Thymus (tissue), 11 donors: ENCODE measurements around the gene POGZ. TPM values are rescaled to one million over a fixed set of nuclear protein-coding genes. Genes with fewer than 3 reads are reported as not detected.
A peak's percentile ranks its signal among the peaks of the same experiment; 100 is the strongest.

Experiments used
- DNase-seq, 9 donors: peaks; one replicate each; pipeline ENCODE4 v3.0.0-alpha.2; 2013; ENCODE audit warnings: low spot score in 9 of 9, low read depth in 6 of 9, missing footprints in 1 of 9
- H3K27ac ChIP-seq, 2 donors: one replicate each; pipeline ENCODE4 v1.5.1; 2013; ENCODE audit warnings: control low read depth in 1 of 2, low read depth in 1 of 2, low read length in 1 of 2, mild to moderate bottlenecking in 1 of 2, moderate library complexity in 1 of 2
- H3K27me3 ChIP-seq, 2 donors: one replicate each; pipeline ENCODE4 v1.5.1; 2013; ENCODE audit warnings: low read length in 1 of 2; ENCODE audit not compliant: control insufficient read depth in 2 of 2, insufficient read depth in 1 of 2
- H3K36me3 ChIP-seq, 2 donors: one replicate each; pipeline ENCODE4 v1.5.1; 2013; ENCODE audit warnings: low read length in 1 of 2, mild to moderate bottlenecking in 1 of 2, moderate library complexity in 1 of 2; ENCODE audit not compliant: control insufficient read depth in 2 of 2, insufficient read depth in 2 of 2
- H3K4me1 ChIP-seq, 2 donors: one replicate each; pipeline ENCODE4 v1.5.1; 2013; ENCODE audit warnings: low read length in 2 of 2; ENCODE audit not compliant: control insufficient read depth in 2 of 2, insufficient read depth in 2 of 2
- H3K4me3 ChIP-seq, 2 donors: one replicate each; pipeline ENCODE4 v1.5.1; 2013; ENCODE audit warnings: low read length in 2 of 2, control low read depth in 1 of 2, mild to moderate bottlenecking in 1 of 2
- H3K9me3 ChIP-seq, 2 donors: one replicate each; pipeline ENCODE4 v1.5.1; 2013; ENCODE audit warnings: low read length in 1 of 2, mild to moderate bottlenecking in 1 of 2; ENCODE audit not compliant: control insufficient read depth in 2 of 2, insufficient read depth in 1 of 2
- WGBS: extraction: QIAGEN DNeasy Blood & Tissue Kit; methylation state at CpG from one replicate; pipeline ENCODE4 v1.1.7; 2013; 5-methylcytosine and 5-hydroxymethylcytosine counted together
- polyA plus RNA-seq: library from polyadenylated mRNA; stranded (reverse); fragments of 200-250 nt; gene quantifications from one replicate; pipeline ENCODE4 v1.2.3, GENCODE V29; 2013
- total RNA-seq: library from RNA; stranded (reverse); fragments of 120-200 nt; gene quantifications from one replicate; pipeline ENCODE4 v1.2.4, GENCODE V29; 2013
- donor health status: healthy.

POGZ gene
- total and polyA plus RNA-seq, 2 donors: 18.5 to 33.5 TPM

GRCh38 chr1:151479462-151479861, 20.2 kb upstream of the POGZ start:
- Histone ChIP-seq H3K9me3 (peaks cover 0 to 5% of the 10 kb centered on the region in 2 donors), H3K4me3 (no peak overlapping the region), H3K4me1 (no peaks in the 10 kb centered on the region), H3K27me3 (no peaks in the 10 kb centered on the region), H3K27ac (no peak overlapping the region), H3K36me3 (no peaks in the 10 kb centered on the region)
- WGBS: 96% methylated on average over 5 of the region's 5 CpGs
- no peak for DNase-seq

- DNase-seq: no peak
- H3K4me3 ChIP-seq: no peak overlapping the region
- peaks cover 0 to 5% of the 10 kb centered on the region in 2 donors for H3K9me3 ChIP-seq
- 97% methylated on average over 2 of the region's 2 CpGs for WGBS
- no peaks in the 10 kb centered on the region for H3K36me3 ChIP-seq
- no peaks in the 10 kb centered on the region for H3K27me3 ChIP-seq
- no peak overlapping the region for H3K27ac ChIP-seq
- no peaks in the 10 kb centered on the region for H3K4me1 ChIP-seq
Measured at GRCh38 chr1:151478923-151479322, 19.6 kb upstream of the POGZ start.

- H3K27me3 ChIP-seq: peaks cover 0 to 3% of the 10 kb centered on the region in 2 donors
- H3K36me3 ChIP-seq: no peaks in the 10 kb centered on the region
- H3K4me1 ChIP-seq: peaks cover 2 to 5% of the 10 kb centered on the region in 2 donors
- peaks cover 0 to 5% of the 10 kb centered on the region in 2 donors for H3K9me3 ChIP-seq
- H3K4me3 ChIP-seq: no peak overlapping the region
- DNase-seq: no peak
- H3K27ac ChIP-seq: no peak overlapping the region
- WGBS: 94% methylated on average over 1 of the region's 1 CpG
Measured at GRCh38 chr1:151478140-151478812, 19.0 kb upstream of the POGZ start.

DNA sequence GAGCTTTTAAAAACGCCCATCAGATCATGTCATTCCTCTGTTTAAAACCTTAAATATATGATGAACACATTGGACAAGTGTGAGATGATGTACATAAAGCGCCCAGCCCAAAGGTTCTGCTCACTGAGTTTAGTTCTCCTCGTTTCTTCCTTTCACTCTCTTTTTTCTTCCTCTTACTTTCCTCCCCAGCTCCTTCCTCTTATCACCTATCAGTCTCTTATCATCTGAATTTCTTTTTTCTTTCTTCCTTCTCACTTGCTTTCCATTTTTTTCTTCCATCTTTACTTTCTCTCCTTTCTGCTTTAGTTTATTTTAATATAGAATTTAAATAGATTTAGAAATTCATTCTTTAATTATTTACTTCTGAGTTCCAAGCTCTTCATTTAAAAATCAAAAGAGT, 17.8 kb upstream of the POGZ start:
- no peak for DNase-seq
- Histone ChIP-seq H3K36me3 (no peaks in the 10 kb centered on the region), H3K27ac (no peak overlapping the region), H3K4me3 (no peak overlapping the region), H3K9me3 (peaks cover 0 to under 1% of the 10 kb centered on the region in 2 donors), H3K4me1 (peaks cover 6 to 10% of the 10 kb centered on the region in 2 donors), H3K27me3 (peaks cover 0 to 3% of the 10 kb centered on the region in 2 donors)
- WGBS: 83% methylated on average over 3 of the region's 3 CpGs

- H3K27ac ChIP-seq: no peak overlapping the region
- no peaks in the 10 kb centered on the region for H3K36me3 ChIP-seq
- peaks cover 0 to 3% of the 10 kb centered on the region in 2 donors for H3K27me3 ChIP-seq
- no peak overlapping the region for H3K4me3 ChIP-seq
- no peaks in the 10 kb centered on the region for H3K9me3 ChIP-seq
- WGBS: 86% methylated on average over 6 of the region's 6 CpGs
- H3K4me1 ChIP-seq: peaks cover 6 to 10% of the 10 kb centered on the region in 2 donors
- DNase-seq: no peak
Measured at GRCh38 chr1:151476083-151476482, 16.8 kb upstream of the POGZ start.

DNA sequence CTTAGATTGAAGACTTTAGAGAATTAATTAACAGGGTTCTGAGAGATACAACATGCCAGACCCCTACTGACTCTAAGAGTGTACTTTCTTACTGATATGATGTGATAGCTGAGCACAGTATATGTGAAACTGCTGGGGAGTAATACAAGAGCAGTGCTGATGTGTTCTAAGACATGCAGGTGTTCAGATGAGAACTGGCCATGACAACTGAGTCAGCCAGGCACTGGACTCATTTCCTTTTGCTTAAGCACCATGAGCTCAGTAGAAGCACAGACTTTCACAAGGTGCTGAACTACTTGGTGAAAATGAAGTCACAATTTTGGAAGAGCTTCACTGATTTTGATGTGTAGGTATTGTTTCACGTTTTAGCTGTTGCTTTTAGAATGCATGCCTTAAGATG, 15.9 kb upstream of the POGZ start:
- no peak overlapping the region for H3K4me3 ChIP-seq
- 96% methylated on average over 1 of the region's 1 CpG for WGBS

GRCh38 chr1:151474745-151475144, 15.5 kb upstream of the POGZ start:
- WGBS: 93% methylated on average over 3 of the region's 3 CpGs
- peaks cover 0 to 3% of the 10 kb centered on the region in 2 donors for H3K27me3 ChIP-seq
- no peaks in the 10 kb centered on the region for H3K36me3 ChIP-seq
- H3K4me3 ChIP-seq: no peak overlapping the region
- DNase-seq: no peak
- H3K27ac ChIP-seq: no peak overlapping the region
- H3K4me1 ChIP-seq: peaks cover 6 to 10% of the 10 kb centered on the region in 2 donors
- H3K9me3 ChIP-seq: no peaks in the 10 kb centered on the region

More for the DNA sequence above, 15.9 kb upstream of the POGZ start:
- peaks cover 6 to 10% of the 10 kb centered on the region in 2 donors for H3K4me1 ChIP-seq
- H3K36me3 ChIP-seq: no peaks in the 10 kb centered on the region
- DNase-seq: peak in 1 of 9 donors; percentile 22
- no peak overlapping the region for H3K27ac ChIP-seq
- H3K27me3 ChIP-seq: peaks cover 0 to 3% of the 10 kb centered on the region in 2 donors
- H3K9me3 ChIP-seq: no peaks in the 10 kb centered on the region

DNA sequence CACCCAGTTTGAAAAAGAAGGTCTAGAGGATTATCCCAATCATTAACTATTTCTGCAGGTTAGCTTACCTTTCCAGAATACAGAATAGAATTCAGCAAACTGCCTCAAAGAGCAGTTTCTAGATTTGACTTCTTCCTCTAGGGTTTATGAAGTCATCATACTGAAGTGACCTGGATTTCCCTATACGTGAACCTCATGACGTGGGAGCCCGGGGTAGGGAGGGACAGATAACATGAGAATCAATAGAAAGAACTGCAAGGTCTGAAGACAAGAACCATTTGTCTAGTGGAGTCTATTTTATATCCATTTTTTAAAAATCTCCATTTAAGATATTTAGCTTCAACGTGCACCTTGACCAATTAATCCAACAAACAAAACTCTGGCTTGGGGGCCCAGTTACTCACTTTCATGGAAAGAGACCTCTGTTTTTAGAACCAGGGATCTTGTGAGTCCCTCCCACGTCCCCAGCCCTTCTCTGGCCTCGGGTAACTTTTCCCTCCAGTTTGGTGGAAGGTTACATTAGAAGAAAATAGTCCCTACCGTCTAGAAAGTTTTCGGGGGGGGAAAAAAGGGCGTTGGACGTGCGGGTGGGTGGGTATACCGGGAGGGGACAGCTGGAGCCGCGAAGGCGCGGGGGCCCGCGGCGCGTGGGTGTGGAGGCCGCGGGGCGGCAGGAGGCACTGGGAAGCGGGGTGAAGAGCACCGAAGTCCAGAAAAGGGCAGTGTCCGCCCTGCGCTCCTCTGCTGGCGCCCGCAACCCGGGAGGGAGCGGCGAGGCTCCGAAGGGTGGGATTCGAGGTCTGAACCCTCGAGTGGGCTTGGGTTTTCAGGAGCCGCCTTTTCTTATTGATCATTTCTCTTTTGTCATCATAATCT, 13.8 kb upstream of the POGZ start:
- H3K27me3 ChIP-seq: peaks cover 0 to 3% of the 10 kb centered on the region in 2 donors
- DNase-seq: peak in 2 of 9 donors; percentile 22 to 52
- peak overlapping the region; percentile 42 to 66 for H3K4me3 ChIP-seq
- no peaks in the 10 kb centered on the region for H3K9me3 ChIP-seq
- WGBS: 13% methylated on average over 36 of the region's 36 CpGs
- peaks cover 6 to 10% of the 10 kb centered on the region in 2 donors for H3K4me1 ChIP-seq
- H3K27ac ChIP-seq: peak overlapping the region in 1 of 2 donors; percentile 31
- no peaks in the 10 kb centered on the region for H3K36me3 ChIP-seq

GRCh38 chr1:151465026-151465425, 5.7 kb upstream of the POGZ start:
- H3K27ac ChIP-seq: no peak overlapping the region
- WGBS: 67% methylated on average over 1 of the region's 1 CpG

More at GRCh38 chr1:151465026-151465425, 5.7 kb upstream of the POGZ start:
- Histone ChIP-seq H3K36me3 (no peaks in the 10 kb centered on the region), H3K4me1 (no peaks in the 10 kb centered on the region), H3K9me3 (no peaks in the 10 kb centered on the region), H3K27me3 (peaks cover 0 to 12% of the 10 kb centered on the region in 2 donors), H3K4me3 (no peak overlapping the region)
- no peak for DNase-seq
